Central memory CD8-positive, alpha-beta T cell (primary cell): ENCODE measurements around the gene OTOS.

Experiments
- ATAC-seq: fragments of 150-1000 bp; cut with Tn5 transposase; replicated peaks from 2 replicates; pipeline ENCODE4 v1.10.0; 2022; ENCODE audit warnings: mild to moderate bottlenecking, moderate FRiP score, moderate number of reproducible peaks; ENCODE audit not compliant: poor library complexity, severe bottlenecking; ENCODE audit errors: extremely low read depth
- DNase-seq, 2 donors: peaks; one replicate each; pipeline ENCODE4 v3.0.0; 2021; ENCODE audit warnings: low spot score in 2 of 2
- H3K27ac Mint-ChIP-seq: one replicate; pipeline ENCODE4 v1.8.0; 2022; ENCODE audit warnings: low read depth, mild to moderate bottlenecking, moderate library complexity, mixed read lengths
- H3K27me3 Mint-ChIP-seq: one replicate; pipeline ENCODE4 v1.8.0; 2022; ENCODE audit warnings: mixed read lengths
- H3K36me3 Mint-ChIP-seq: one replicate; pipeline ENCODE4 v1.8.0; 2022; ENCODE audit warnings: mild to moderate bottlenecking, moderate library complexity, mixed read lengths; ENCODE audit not compliant: insufficient read depth
- H3K4me1 Mint-ChIP-seq: one replicate; pipeline ENCODE4 v1.8.0; 2022; ENCODE audit warnings: mixed read lengths
- H3K4me3 Mint-ChIP-seq: one replicate; pipeline ENCODE4 v1.8.0; 2022; ENCODE audit warnings: mild to moderate bottlenecking, moderate library complexity, mixed read lengths
- H3K9me3 Mint-ChIP-seq: one replicate; pipeline ENCODE4 v1.8.0; 2022; ENCODE audit warnings: mixed read lengths

OTOS gene

GRCh38 chr2:240155048-240155744 lies 14.7 kb upstream of the OTOS start:
- ATAC-seq (no peak), DNase-seq (no peak)
- Mint-ChIP-seq H3K9me3 (no peaks in the 10 kb centered on the region), H3K27ac (no peak overlapping the region), H3K4me3 (no peak overlapping the region), H3K4me1 (no peaks in the 10 kb centered on the region), H3K27me3 (peaks cover 28% of the 10 kb centered on the region), H3K36me3 (peaks cover 2% of the 10 kb centered on the region)

GRCh38 chr2:240154606-240155005 lies 14.1 kb upstream of the OTOS start:
- H3K27me3 Mint-ChIP-seq: peaks cover 28% of the 10 kb centered on the region
- ATAC-seq (no peak), DNase-seq (no peak)
- H3K4me3 Mint-ChIP-seq: no peak overlapping the region
- no peak overlapping the region for H3K27ac Mint-ChIP-seq
- peaks cover 2% of the 10 kb centered on the region for H3K36me3 Mint-ChIP-seq
- H3K4me1 Mint-ChIP-seq: no peaks in the 10 kb centered on the region
- no peaks in the 10 kb centered on the region for H3K9me3 Mint-ChIP-seq

GRCh38 chr2:240153418-240153817 lies 13.0 kb upstream of the OTOS start:
- H3K4me3 Mint-ChIP-seq: no peak overlapping the region
- peaks cover 28% of the 10 kb centered on the region for H3K27me3 Mint-ChIP-seq
- H3K27ac Mint-ChIP-seq: no peak overlapping the region
- peaks cover 2% of the 10 kb centered on the region for H3K36me3 Mint-ChIP-seq
- H3K4me1 Mint-ChIP-seq: no peaks in the 10 kb centered on the region
- DNase-seq (no peak), ATAC-seq (no peak)
- H3K9me3 Mint-ChIP-seq: no peaks in the 10 kb centered on the region

GRCh38 chr2:240151477-240152031 lies 11.1 kb upstream of the OTOS start:
- DNase-seq: no peak
- Mint-ChIP-seq H3K4me3 (no peak overlapping the region), H3K27me3 (peaks cover 28% of the 10 kb centered on the region), H3K27ac (no peak overlapping the region), H3K4me1 (no peaks in the 10 kb centered on the region), H3K36me3 (peaks cover under 1% of the 10 kb centered on the region), H3K9me3 (no peaks in the 10 kb centered on the region)
- ATAC-seq: no peak

- no peak overlapping the region for H3K27ac Mint-ChIP-seq
- H3K4me1 Mint-ChIP-seq: no peaks in the 10 kb centered on the region
- ATAC-seq (no peak), DNase-seq (no peak)
- peaks cover 28% of the 10 kb centered on the region for H3K27me3 Mint-ChIP-seq
- H3K36me3 Mint-ChIP-seq: peaks cover 1% of the 10 kb centered on the region
- no peak overlapping the region for H3K4me3 Mint-ChIP-seq
- H3K9me3 Mint-ChIP-seq: no peaks in the 10 kb centered on the region
Measured at GRCh38 chr2:240149943-240150784, 9.7 kb upstream of the OTOS start.

- no peak overlapping the region for H3K4me3 Mint-ChIP-seq
- ATAC-seq (no peak), DNase-seq (no peak)
- H3K9me3 Mint-ChIP-seq: no peaks in the 10 kb centered on the region
- H3K27ac Mint-ChIP-seq: no peak overlapping the region
- peaks cover 5% of the 10 kb centered on the region for H3K36me3 Mint-ChIP-seq
- no peaks in the 10 kb centered on the region for H3K4me1 Mint-ChIP-seq
- peaks cover 11% of the 10 kb centered on the region for H3K27me3 Mint-ChIP-seq
Measured at GRCh38 chr2:240147911-240148587, 7.6 kb upstream of the OTOS start.

- peaks cover 9% of the 10 kb centered on the region for H3K27me3 Mint-ChIP-seq
- H3K36me3 Mint-ChIP-seq: peaks cover 5% of the 10 kb centered on the region
- H3K27ac Mint-ChIP-seq: peak overlapping the region; percentile 8
- no peak overlapping the region for H3K4me3 Mint-ChIP-seq
- no peaks in the 10 kb centered on the region for H3K9me3 Mint-ChIP-seq
- ATAC-seq (no peak), DNase-seq (no peak)
- H3K4me1 Mint-ChIP-seq: no peaks in the 10 kb centered on the region
Measured at GRCh38 chr2:240147382-240147781, 6.9 kb upstream of the OTOS start.

- Mint-ChIP-seq H3K4me3 (no peak overlapping the region), H3K36me3 (peaks cover 5% of the 10 kb centered on the region), H3K4me1 (no peaks in the 10 kb centered on the region), H3K9me3 (no peaks in the 10 kb centered on the region), H3K27ac (peak overlapping the region; percentile 8), H3K27me3 (peaks cover 11% of the 10 kb centered on the region)
- no peak for DNase-seq
- ATAC-seq: no peak
Measured at GRCh38 chr2:240146627-240147278, 6.3 kb upstream of the OTOS start.

- Mint-ChIP-seq H3K27me3 (peaks cover 11% of the 10 kb centered on the region), H3K4me1 (no peaks in the 10 kb centered on the region)
Measured at GRCh38 chr2:240146141-240146561, 5.7 kb upstream of the OTOS start.

GRCh38 chr2:240145461-240145860 lies 5.0 kb upstream of the OTOS start:
- Mint-ChIP-seq H3K36me3 (peaks cover 5% of the 10 kb centered on the region), H3K27me3 (peaks cover 11% of the 10 kb centered on the region), H3K9me3 (no peaks in the 10 kb centered on the region), H3K4me3 (no peak overlapping the region), H3K4me1 (no peaks in the 10 kb centered on the region), H3K27ac (no peak overlapping the region)
- ATAC-seq: no peak
- DNase-seq: no peak

More at GRCh38 chr2:240146141-240146561, 5.7 kb upstream of the OTOS start:
- DNase-seq (no peak), ATAC-seq (no peak)
- Mint-ChIP-seq H3K36me3 (peaks cover 5% of the 10 kb centered on the region), H3K27ac (no peak overlapping the region), H3K4me3 (no peak overlapping the region), H3K9me3 (no peaks in the 10 kb centered on the region)

- no peaks in the 10 kb centered on the region for H3K4me1 Mint-ChIP-seq
- no peak overlapping the region for H3K4me3 Mint-ChIP-seq
- peaks cover 11% of the 10 kb centered on the region for H3K27me3 Mint-ChIP-seq
- H3K36me3 Mint-ChIP-seq: peaks cover 5% of the 10 kb centered on the region
- ATAC-seq (no peak), DNase-seq (no peak)
- H3K27ac Mint-ChIP-seq: no peak overlapping the region
- no peaks in the 10 kb centered on the region for H3K9me3 Mint-ChIP-seq
Measured at GRCh38 chr2:240144649-240145261, 4.3 kb upstream of the OTOS start.
